ENCODE measurements around the gene CRK. TPM values are rescaled to one million over a fixed set of nuclear protein-coding genes. Genes with fewer than 3 reads are reported as not detected.

The CRK gene
- 37.7 TPM for total RNA-seq (2013)
- polyA plus RNA-seq = 10 to 100 TPM; 22.3 to 28.0 (median 26.5) TPM
- 16.9 and 23.2 TPM in 2 replicates for polyA minus RNA-seq
- 108 to 290 (median 170) reads per million in 11 experiments for total RNA-seq

DNA sequence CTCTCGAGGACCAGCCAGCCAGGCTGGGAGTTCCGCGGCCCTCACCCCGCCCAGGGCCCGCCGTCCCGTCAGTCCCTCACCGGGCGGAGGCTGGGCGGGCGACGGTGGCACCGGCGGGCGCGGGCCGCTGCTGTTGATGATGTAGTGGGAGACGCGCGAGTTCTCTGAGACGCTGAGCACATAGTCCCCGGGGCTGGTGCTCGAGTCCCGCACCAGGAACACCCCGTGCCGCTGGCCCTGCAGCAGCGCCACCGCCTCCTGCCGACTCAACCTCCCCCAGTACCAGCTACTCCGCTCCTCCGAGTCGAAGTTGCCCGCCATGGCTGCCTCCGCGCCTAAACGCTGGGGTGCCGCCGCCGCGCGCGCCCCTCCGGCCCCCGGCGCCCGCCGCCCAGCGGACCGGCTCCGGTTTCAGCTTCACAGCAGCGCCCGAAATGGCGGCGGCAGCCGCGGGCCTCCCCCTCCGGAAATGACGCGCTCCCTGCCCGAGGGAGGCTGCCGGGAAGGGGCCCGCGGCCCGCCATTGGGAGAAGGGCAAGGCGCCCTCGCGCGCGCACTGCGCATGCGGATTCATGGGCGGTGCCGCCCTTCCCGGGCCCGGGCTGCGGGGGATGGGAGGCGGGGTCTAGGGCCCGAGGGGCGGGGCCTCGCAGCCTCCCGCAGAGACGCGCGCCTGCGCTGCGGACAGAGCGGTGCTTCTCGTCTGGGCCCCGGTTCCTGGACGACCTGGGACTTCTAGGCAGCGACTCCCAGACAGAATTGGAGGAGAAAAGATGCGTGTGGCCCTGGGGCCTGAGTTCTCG, at the start of gene CRK:
Gene CRK (minus strand): TSS at position 436 of the 803 bp plus-strand sequence. CDS start 115 bp downstream, at position 321.
- Histone ChIP-seq H3K79me2 (ENCODE audit: insufficient read depth, low read length) (peaks cover 51% of the 10 kb centered on the region), H3K4me1 (ENCODE audit: control insufficient read depth in 1 of 2, insufficient read depth in 2 of 2, low read length in 2 of 2) (peaks cover 36 to 51% of the 10 kb centered on the region in 2 donors), H2AFZ (ENCODE audit: insufficient read depth, low read depth, low read length, poor library complexity, severe bottlenecking) (peak within 1 kb of the TSS; percentile 71), H3K4me3 (replicated peaks in 1 of 3; ENCODE audit: low read depth in 2 of 3, low read length in 3 of 3) (peak within 1 kb of the TSS; percentile 87 to 98 (median 91)), H3K27ac (ENCODE audit: low read depth in 1 of 2, low read length in 2 of 2) (peak within 1 kb of the TSS; percentile 87 to 96), H3K4me2 (replicated peaks; ENCODE audit: extremely low read depth, low read length, poor library complexity, severe bottlenecking) (peak within 1 kb of the TSS; percentile 81), H3K36me3 (replicated peaks in 1 of 2; ENCODE audit: control insufficient read depth in 1 of 2, insufficient read depth in 2 of 2, low read length in 2 of 2) (peaks cover 11 to 22% of the 10 kb centered on the region in 2 donors), H3K9ac (ENCODE audit: insufficient read depth, low read length, poor library complexity, severe bottlenecking) (peak within 1 kb of the TSS; percentile 99), H3K9me3 (replicated peaks in 1 of 2; ENCODE audit: control insufficient read depth in 1 of 2, insufficient read depth in 1 of 2, low read length in 2 of 2) (no peaks in the 10 kb centered on the region), H4K20me1 (ENCODE audit: insufficient read depth, low read length) (peaks cover 47% of the 10 kb centered on the region), H3K27me3 (ENCODE audit: control insufficient read depth in 2 of 2, insufficient read depth in 2 of 2, low read length in 2 of 2) (peaks cover 2 to 22% of the 10 kb centered on the region in 2 donors)
- peaks cover 0 to 9% (median 0%) of the 10 kb centered on the region in 7 donors for H3K9me3 Mint-ChIP-seq
- peaks cover 15 to 31% of the 10 kb centered on the region in 2 donors for H3K36me3 Mint-ChIP-seq
- intact Hi-C loops (cut with micrococcal nuclease) = loop anchor here (1.0 to 10.0 kb wide), 4 partner anchors 36 to 91 kb away; partner anchors contain the start of genes MYO1C (in 2 of the 2) and INPP5K (in 1 of the 2)
- under 1% methylated on average over 92 of the region's 93 CpGs for WGBS (ENCODE audit: insufficient coverage)
- peak within 1 kb of the TSS; percentile 83 to 97 (median 93) for H3K27ac Mint-ChIP-seq
- peaks cover 30 to 42% (median 41%) of the 10 kb centered on the region in 3 donors for H3K27me3 Mint-ChIP-seq (ENCODE audit: low read depth in 3 of 3)
- peak within 1 kb of the TSS; percentile 95 to 96 for H3K4me3 Mint-ChIP-seq
- TF ChIP-seq, protein P1, sequence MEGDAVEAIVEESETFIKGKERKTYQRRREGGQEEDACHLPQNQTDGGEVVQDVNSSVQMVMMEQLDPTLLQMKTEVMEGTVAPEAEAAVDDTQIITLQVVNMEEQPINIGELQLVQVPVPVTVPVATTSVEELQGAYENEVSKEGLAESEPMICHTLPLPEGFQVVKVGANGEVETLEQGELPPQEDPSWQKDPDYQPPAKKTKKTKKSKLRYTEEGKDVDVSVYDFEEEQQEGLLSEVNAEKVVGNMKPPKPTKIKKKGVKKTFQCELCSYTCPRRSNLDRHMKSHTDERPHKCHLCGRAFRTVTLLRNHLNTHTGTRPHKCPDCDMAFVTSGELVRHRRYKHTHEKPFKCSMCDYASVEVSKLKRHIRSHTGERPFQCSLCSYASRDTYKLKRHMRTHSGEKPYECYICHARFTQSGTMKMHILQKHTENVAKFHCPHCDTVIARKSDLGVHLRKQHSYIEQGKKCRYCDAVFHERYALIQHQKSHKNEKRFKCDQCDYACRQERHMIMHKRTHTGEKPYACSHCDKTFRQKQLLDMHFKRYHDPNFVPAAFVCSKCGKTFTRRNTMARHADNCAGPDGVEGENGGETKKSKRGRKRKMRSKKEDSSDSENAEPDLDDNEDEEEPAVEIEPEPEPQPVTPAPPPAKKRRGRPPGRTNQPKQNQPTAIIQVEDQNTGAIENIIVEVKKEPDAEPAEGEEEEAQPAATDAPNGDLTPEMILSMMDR (IDR thresholded peaks at IDR 0.05) = no peak
- H3K4me1 Mint-ChIP-seq = peaks cover 54% of the 10 kb centered on the region
- DNase-seq = peak; percentile 96 to 97 (median 96)

DNA sequence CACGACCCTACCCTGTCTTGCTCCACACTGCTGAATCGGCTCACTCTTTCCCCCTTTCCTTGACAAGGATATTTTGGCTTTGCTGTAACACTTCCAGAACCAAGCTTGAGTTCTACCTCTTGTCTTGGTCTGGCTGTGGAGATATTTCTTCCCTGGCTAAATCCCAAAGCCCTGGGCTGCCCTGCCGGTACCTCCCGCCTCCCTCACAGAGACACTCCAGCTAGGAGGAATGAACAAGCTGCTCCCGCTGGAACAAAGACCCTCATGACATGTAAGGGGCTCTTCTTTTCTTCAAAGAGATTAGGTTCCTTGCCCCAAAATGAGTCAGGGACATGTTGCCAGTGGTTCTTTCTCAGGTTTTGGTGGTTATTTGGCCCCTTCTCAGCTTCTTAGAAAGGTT, 49.6 kb upstream of the CRK start:
- H3K9me3 Mint-ChIP-seq = peaks cover 0 to 3% (median 0%) of the 10 kb centered on the region in 7 donors
- H3K4me1 ChIP-seq (ENCODE audit: control insufficient read depth in 1 of 2, insufficient read depth in 2 of 2, low read length in 2 of 2) = peaks cover 0 to 6% of the 10 kb centered on the region in 2 donors
- H4K20me1 ChIP-seq (ENCODE audit: insufficient read depth, low read length) = peaks cover 19% of the 10 kb centered on the region
- H3K4me2 ChIP-seq (replicated peaks; ENCODE audit: extremely low read depth, low read length, poor library complexity, severe bottlenecking) = no peak overlapping the region
- peaks cover 0 to 3% (median 2%) of the 10 kb centered on the region in 3 donors for H3K27me3 Mint-ChIP-seq (ENCODE audit: low read depth in 3 of 3)
- no peaks in the 10 kb centered on the region for H3K79me2 ChIP-seq (ENCODE audit: insufficient read depth, low read length)
- peak overlapping the region in 1 of 7 donors; percentile 77 for H3K27ac Mint-ChIP-seq
- peaks cover 9% of the 10 kb centered on the region for H3K4me1 Mint-ChIP-seq
- TF ChIP-seq, protein P1 (IDR thresholded peaks at IDR 0.05) = no peak
- 100% methylated on average over 2 of the region's 5 CpGs for WGBS (ENCODE audit: insufficient coverage)
- H2AFZ ChIP-seq (ENCODE audit: insufficient read depth, low read depth, low read length, poor library complexity, severe bottlenecking) = no peak overlapping the region
- no peak overlapping the region for H3K4me3 Mint-ChIP-seq
- no peak for DNase-seq
- no peaks in the 10 kb centered on the region for H3K27me3 ChIP-seq (ENCODE audit: control insufficient read depth in 2 of 2, insufficient read depth in 2 of 2, low read length in 2 of 2)
- H3K9me3 ChIP-seq (replicated peaks in 1 of 2; ENCODE audit: control insufficient read depth in 1 of 2, insufficient read depth in 1 of 2, low read length in 2 of 2) = no peaks in the 10 kb centered on the region
- peaks cover 68 to 94% of the 10 kb centered on the region in 2 donors for H3K36me3 Mint-ChIP-seq
- peaks cover 48 to 76% of the 10 kb centered on the region in 2 donors for H3K36me3 ChIP-seq (replicated peaks in 1 of 2; ENCODE audit: control insufficient read depth in 1 of 2, insufficient read depth in 2 of 2, low read length in 2 of 2)
- H3K9ac ChIP-seq (ENCODE audit: insufficient read depth, low read length, poor library complexity, severe bottlenecking) = no peak overlapping the region
- intact Hi-C loops (cut with micrococcal nuclease) = no loop called here
- H3K4me3 ChIP-seq (replicated peaks in 1 of 3; ENCODE audit: low read depth in 2 of 3, low read length in 3 of 3) = no peak overlapping the region
- no peak overlapping the region for H3K27ac ChIP-seq (ENCODE audit: low read depth in 1 of 2, low read length in 2 of 2)
